Measurements from ENCODE around the gene CTNND2.

DNA sequence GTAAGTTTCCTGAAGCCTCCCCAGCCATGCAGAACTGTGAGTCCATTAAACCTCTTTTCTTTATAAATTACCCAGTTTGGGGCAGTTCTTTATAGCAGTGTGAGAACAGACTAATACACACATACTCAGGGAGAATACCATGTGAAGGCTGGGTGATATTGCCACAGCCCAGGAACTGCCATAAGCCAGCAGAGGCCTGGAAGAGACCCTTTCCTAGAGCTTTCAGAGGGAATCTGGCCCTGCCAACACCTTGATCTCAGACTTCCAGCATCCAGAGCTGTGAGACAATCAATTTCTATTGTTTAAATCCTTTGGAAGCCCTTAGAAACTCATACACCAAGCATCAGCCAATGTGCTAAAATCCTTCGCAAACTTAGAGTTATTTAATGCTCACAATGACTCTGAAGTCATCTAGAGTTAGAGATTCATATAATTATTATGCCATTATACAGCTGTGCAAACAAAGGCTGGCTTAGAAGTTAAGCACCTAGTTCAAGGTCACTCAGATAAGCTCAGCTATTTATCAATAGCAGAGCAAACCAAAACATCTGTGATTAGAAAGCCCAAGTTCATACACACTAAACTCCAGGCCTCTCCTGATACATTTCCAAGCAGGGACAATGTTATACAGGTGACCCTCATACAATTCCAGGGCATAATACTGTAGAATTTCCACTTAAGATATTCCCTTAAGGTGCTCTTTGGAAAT, 611.4 kb downstream of the CTNND2 start:
- no peak for TF ChIP-seq REST (IDR thresholded peaks at IDR 0.05; ENCODE audit: low read depth, low read length)
- TF ChIP-seq POLR2A (IDR thresholded peaks at IDR 0.05; ENCODE audit: low read depth, low read length) = no peak
- TF ChIP-seq, protein P1, sequence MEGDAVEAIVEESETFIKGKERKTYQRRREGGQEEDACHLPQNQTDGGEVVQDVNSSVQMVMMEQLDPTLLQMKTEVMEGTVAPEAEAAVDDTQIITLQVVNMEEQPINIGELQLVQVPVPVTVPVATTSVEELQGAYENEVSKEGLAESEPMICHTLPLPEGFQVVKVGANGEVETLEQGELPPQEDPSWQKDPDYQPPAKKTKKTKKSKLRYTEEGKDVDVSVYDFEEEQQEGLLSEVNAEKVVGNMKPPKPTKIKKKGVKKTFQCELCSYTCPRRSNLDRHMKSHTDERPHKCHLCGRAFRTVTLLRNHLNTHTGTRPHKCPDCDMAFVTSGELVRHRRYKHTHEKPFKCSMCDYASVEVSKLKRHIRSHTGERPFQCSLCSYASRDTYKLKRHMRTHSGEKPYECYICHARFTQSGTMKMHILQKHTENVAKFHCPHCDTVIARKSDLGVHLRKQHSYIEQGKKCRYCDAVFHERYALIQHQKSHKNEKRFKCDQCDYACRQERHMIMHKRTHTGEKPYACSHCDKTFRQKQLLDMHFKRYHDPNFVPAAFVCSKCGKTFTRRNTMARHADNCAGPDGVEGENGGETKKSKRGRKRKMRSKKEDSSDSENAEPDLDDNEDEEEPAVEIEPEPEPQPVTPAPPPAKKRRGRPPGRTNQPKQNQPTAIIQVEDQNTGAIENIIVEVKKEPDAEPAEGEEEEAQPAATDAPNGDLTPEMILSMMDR (IDR thresholded peaks at IDR 0.05 in 2 of 3, conservative IDR thresholded peaks at IDR 0.05 in 1 of 3; ENCODE audit: control insufficient read depth in 2 of 3, extremely low read depth in 1 of 3, insufficient read depth in 1 of 3, low read depth in 3 of 3, low read length in 3 of 3) = no peak
- no peak for TF ChIP-seq MTA3 (IDR thresholded peaks at IDR 0.05; ENCODE audit: borderline replicate concordance, low read length)
- no peak for TF ChIP-seq ASH2L (IDR thresholded peaks at IDR 0.05; ENCODE audit: borderline replicate concordance, low read depth)
- no peak for TF ChIP-seq MXI1 (IDR thresholded peaks at IDR 0.05; ENCODE audit: low read depth, low read length)
- TF ChIP-seq NR2C1 (IDR thresholded peaks at IDR 0.05) = no peak

Data from GM12878 (cell line).